ENCODE measurements around the gene CDC7. TPM values are rescaled to one million over a fixed set of nuclear protein-coding genes. Genes with fewer than 3 reads are reported as not detected.

Gene CDC7
- total and polyA plus RNA-seq, 2 of the 13 experiments (the other 11 are each of a cell fraction or from before 2014, with no cell fraction given), result 2.5 to 12.6 TPM

DNA sequence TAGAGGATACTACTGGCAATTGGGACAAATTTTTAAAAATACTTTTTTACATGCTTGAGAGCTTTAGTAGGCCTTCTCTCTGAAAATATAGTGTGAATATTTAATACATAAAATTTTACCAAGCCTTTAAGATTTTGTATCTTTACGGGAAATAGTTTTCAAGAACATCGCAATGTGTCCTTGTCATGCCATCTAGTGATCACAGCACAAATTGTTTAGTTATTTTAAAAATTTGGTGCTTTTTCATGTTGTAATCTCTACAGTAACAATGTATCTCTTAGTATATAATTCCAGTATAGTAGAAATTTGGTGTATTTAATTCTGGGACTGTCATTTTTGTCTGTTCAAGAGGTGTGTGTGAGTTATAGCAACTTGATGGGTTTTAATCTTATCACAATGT lies 6.7 kb downstream of the CDC7 start:
- no peaks in the 10 kb centered on the region for H4K20me1 ChIP-seq (ENCODE audit: insufficient read depth, low read length)
- ATAC-seq (no peak), FAIRE-seq (no peak), DNase-seq (ENCODE audit: low spot score) (peak; percentile 23)
- WGBS (ENCODE audit: low lambda C conversion rate), result 59% methylated on average over 2 of the region's 2 CpGs
- H3K79me2 ChIP-seq (ENCODE audit: insufficient read depth, low read length), result peaks cover 13% of the 10 kb centered on the region
- H2AFZ ChIP-seq (ENCODE audit: low read length), result no peak overlapping the region
- no peaks in the 10 kb centered on the region for H3K36me3 ChIP-seq (replicated peaks in 1 of 2; ENCODE audit: control insufficient read depth in 1 of 2, insufficient read depth in 2 of 2, low read length in 2 of 2)
- BruUV-seq (replicated peaks), result no TSS peak
- in situ Hi-C loops (cut with HindIII; ENCODE audit: extremely low pct_ligation_motif_present, low pct_unique_long_range_greater_than_20kb), result no loop called here
- ChIA-PET CTCF (ENCODE audit: low intra/inter-chr PET ratio, low total read pairs) (no interaction called here), POLR2A (no interaction called here)
- H3K4me3 ChIP-seq (replicated peaks in 1 of 3; ENCODE audit: insufficient read depth in 1 of 3, low read depth in 2 of 3, low read length in 3 of 3), result no peak overlapping the region
- H3K4me2 ChIP-seq (ENCODE audit: low read depth, low read length), result no peak overlapping the region
- intact Hi-C loops (cut with micrococcal nuclease; ENCODE audit: unreplicated experiment), result no loop called here
- no peaks in the 10 kb centered on the region for H3K27me3 ChIP-seq (ENCODE audit: control insufficient read depth in 1 of 2, insufficient read depth in 2 of 2, low read length in 2 of 2)
- no peak overlapping the region for H3K9ac ChIP-seq (ENCODE audit: insufficient read depth, low read depth, low read length)
- peaks cover 16% of the 10 kb centered on the region for H3K4me1 ChIP-seq (ENCODE audit: insufficient read depth, low read length)
- no peaks in the 10 kb centered on the region for H3K9me3 ChIP-seq (ENCODE audit: low read length)
- no peak overlapping the region for H3K27ac ChIP-seq (ENCODE audit: extremely low read length, insufficient read depth, low read length)
- no peak for TF ChIP-seq DNMT1 (CRISPR knock-in tag; IDR thresholded peaks at IDR 0.05)
- TF ChIP-seq HNRNPH1 (optimal IDR thresholded peaks at IDR 0.05; ENCODE audit: low read depth, low read length), result no peak
- no peak for TF ChIP-seq ZFAT (CRISPR knock-in tag; conservative IDR thresholded peaks at IDR 0.05)
- TF ChIP-seq, protein P1, sequence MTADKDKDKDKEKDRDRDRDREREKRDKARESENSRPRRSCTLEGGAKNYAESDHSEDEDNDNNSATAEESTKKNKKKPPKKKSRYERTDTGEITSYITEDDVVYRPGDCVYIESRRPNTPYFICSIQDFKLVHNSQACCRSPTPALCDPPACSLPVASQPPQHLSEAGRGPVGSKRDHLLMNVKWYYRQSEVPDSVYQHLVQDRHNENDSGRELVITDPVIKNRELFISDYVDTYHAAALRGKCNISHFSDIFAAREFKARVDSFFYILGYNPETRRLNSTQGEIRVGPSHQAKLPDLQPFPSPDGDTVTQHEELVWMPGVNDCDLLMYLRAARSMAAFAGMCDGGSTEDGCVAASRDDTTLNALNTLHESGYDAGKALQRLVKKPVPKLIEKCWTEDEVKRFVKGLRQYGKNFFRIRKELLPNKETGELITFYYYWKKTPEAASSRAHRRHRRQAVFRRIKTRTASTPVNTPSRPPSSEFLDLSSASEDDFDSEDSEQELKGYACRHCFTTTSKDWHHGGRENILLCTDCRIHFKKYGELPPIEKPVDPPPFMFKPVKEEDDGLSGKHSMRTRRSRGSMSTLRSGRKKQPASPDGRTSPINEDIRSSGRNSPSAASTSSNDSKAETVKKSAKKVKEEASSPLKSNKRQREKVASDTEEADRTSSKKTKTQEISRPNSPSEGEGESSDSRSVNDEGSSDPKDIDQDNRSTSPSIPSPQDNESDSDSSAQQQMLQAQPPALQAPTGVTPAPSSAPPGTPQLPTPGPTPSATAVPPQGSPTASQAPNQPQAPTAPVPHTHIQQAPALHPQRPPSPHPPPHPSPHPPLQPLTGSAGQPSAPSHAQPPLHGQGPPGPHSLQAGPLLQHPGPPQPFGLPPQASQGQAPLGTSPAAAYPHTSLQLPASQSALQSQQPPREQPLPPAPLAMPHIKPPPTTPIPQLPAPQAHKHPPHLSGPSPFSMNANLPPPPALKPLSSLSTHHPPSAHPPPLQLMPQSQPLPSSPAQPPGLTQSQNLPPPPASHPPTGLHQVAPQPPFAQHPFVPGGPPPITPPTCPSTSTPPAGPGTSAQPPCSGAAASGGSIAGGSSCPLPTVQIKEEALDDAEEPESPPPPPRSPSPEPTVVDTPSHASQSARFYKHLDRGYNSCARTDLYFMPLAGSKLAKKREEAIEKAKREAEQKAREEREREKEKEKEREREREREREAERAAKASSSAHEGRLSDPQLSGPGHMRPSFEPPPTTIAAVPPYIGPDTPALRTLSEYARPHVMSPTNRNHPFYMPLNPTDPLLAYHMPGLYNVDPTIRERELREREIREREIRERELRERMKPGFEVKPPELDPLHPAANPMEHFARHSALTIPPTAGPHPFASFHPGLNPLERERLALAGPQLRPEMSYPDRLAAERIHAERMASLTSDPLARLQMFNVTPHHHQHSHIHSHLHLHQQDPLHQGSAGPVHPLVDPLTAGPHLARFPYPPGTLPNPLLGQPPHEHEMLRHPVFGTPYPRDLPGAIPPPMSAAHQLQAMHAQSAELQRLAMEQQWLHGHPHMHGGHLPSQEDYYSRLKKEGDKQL (CRISPR knock-in tag; IDR thresholded peaks at IDR 0.05; ENCODE audit: low read depth), result no peak
- no peak for TF ChIP-seq FOXM1 (CRISPR knock-in tag; IDR thresholded peaks at IDR 0.05)
- TF ChIP-seq CENPT (CRISPR knock-in tag; IDR thresholded peaks at IDR 0.05; ENCODE audit: low read depth), result no peak
- TF ChIP-seq, protein P2, sequence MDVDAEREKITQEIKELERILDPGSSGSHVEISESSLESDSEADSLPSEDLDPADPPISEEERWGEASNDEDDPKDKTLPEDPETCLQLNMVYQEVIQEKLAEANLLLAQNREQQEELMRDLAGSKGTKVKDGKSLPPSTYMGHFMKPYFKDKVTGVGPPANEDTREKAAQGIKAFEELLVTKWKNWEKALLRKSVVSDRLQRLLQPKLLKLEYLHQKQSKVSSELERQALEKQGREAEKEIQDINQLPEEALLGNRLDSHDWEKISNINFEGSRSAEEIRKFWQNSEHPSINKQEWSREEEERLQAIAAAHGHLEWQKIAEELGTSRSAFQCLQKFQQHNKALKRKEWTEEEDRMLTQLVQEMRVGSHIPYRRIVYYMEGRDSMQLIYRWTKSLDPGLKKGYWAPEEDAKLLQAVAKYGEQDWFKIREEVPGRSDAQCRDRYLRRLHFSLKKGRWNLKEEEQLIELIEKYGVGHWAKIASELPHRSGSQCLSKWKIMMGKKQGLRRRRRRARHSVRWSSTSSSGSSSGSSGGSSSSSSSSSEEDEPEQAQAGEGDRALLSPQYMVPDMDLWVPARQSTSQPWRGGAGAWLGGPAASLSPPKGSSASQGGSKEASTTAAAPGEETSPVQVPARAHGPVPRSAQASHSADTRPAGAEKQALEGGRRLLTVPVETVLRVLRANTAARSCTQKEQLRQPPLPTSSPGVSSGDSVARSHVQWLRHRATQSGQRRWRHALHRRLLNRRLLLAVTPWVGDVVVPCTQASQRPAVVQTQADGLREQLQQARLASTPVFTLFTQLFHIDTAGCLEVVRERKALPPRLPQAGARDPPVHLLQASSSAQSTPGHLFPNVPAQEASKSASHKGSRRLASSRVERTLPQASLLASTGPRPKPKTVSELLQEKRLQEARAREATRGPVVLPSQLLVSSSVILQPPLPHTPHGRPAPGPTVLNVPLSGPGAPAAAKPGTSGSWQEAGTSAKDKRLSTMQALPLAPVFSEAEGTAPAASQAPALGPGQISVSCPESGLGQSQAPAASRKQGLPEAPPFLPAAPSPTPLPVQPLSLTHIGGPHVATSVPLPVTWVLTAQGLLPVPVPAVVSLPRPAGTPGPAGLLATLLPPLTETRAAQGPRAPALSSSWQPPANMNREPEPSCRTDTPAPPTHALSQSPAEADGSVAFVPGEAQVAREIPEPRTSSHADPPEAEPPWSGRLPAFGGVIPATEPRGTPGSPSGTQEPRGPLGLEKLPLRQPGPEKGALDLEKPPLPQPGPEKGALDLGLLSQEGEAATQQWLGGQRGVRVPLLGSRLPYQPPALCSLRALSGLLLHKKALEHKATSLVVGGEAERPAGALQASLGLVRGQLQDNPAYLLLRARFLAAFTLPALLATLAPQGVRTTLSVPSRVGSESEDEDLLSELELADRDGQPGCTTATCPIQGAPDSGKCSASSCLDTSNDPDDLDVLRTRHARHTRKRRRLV (CRISPR knock-in tag; IDR thresholded peaks at IDR 0.05), result no peak
- no peak for TF ChIP-seq ARID2 (CRISPR knock-in tag; IDR thresholded peaks at IDR 0.05; ENCODE audit: borderline replicate concordance)
- TF ChIP-seq PHF5A (CRISPR knock-in tag; IDR thresholded peaks at IDR 0.05; ENCODE audit: low read depth, unreplicated experiment), result no peak
- TF ChIP-seq, protein P3, sequence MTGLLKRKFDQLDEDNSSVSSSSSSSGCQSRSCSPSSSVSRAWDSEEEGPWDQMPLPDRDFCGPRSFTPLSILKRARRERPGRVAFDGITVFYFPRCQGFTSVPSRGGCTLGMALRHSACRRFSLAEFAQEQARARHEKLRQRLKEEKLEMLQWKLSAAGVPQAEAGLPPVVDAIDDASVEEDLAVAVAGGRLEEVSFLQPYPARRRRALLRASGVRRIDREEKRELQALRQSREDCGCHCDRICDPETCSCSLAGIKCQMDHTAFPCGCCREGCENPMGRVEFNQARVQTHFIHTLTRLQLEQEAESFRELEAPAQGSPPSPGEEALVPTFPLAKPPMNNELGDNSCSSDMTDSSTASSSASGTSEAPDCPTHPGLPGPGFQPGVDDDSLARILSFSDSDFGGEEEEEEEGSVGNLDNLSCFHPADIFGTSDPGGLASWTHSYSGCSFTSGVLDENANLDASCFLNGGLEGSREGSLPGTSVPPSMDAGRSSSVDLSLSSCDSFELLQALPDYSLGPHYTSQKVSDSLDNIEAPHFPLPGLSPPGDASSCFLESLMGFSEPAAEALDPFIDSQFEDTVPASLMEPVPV (CRISPR knock-in tag; IDR thresholded peaks at IDR 0.05), result no peak
- no peak for TF ChIP-seq STAT5B (CRISPR knock-in tag; IDR thresholded peaks at IDR 0.05)
- no peak for TF ChIP-seq GTF2F1 (IDR thresholded peaks at IDR 0.05; ENCODE audit: low read length)

Data from HepG2 (cell line).